ENCODE results near the gene SMC5. TPM values are rescaled to one million over a fixed set of nuclear protein-coding genes. Genes with fewer than 3 reads are reported as not detected.

Gene SMC5
- total RNA-seq, 1 donor from 2014 or later, result 11.0 TPM

DNA sequence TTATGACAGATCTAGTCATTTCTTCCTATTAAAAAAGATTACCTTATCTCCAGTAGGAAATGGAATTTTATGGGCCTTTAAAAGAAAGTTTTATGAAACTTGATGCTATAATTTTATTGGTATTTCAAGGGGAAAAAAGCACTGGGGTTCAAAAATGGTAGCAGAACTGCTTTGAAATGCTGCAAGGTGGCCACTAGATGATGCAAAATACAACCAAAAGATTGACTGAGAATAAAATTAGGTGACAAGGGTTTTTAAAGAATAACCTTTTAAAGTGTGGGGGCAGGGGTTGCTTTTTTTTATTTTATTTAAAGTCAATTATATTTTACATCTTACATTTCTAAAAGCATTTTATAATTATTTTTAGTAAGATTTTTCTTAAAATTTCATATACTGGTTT lies 94.0 kb downstream of the SMC5 start:
- TF ChIP-seq, protein P1, sequence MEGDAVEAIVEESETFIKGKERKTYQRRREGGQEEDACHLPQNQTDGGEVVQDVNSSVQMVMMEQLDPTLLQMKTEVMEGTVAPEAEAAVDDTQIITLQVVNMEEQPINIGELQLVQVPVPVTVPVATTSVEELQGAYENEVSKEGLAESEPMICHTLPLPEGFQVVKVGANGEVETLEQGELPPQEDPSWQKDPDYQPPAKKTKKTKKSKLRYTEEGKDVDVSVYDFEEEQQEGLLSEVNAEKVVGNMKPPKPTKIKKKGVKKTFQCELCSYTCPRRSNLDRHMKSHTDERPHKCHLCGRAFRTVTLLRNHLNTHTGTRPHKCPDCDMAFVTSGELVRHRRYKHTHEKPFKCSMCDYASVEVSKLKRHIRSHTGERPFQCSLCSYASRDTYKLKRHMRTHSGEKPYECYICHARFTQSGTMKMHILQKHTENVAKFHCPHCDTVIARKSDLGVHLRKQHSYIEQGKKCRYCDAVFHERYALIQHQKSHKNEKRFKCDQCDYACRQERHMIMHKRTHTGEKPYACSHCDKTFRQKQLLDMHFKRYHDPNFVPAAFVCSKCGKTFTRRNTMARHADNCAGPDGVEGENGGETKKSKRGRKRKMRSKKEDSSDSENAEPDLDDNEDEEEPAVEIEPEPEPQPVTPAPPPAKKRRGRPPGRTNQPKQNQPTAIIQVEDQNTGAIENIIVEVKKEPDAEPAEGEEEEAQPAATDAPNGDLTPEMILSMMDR (IDR thresholded peaks at IDR 0.05; ENCODE audit: borderline replicate concordance), result peak; percentile 84
- H3K9me3 ChIP-seq (replicated peaks), result no peaks in the 10 kb centered on the region
- peak overlapping the region; percentile 29 for H3K27ac ChIP-seq (replicated peaks)
- intact Hi-C loops (cut with micrococcal nuclease), result loop anchor here (5.0 to 10.0 kb wide), 3 partner anchors 52 to 249 kb away; no protein-coding TSS in a partner anchor
- H3K4me3 ChIP-seq, result no peak overlapping the region
- H3K4me1 ChIP-seq, result peaks cover 26% of the 10 kb centered on the region
- peaks cover 48% of the 10 kb centered on the region for H3K36me3 ChIP-seq
- DNase-seq, result no peak
- H3K27me3 ChIP-seq (ENCODE audit: low read depth), result no peaks in the 10 kb centered on the region

DNA sequence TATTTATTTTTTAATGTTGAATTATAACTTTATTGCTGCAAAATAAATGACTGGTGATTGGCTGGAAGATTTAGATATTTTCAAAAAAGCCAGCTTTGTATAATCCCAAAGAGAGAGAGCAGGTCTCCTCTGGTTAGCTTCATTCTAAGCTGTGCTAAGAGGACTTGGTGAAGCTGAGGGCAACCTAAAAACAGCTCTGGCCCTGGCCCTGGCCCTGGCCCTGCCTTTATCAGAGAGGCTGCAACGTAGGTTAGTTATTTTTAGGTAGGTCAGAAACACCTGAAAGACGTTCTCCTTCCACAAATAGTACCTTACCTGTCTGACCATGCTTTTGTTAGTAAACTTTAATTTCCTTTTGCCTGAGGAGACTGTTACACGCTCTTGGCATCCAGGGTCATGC lies 97.0 kb downstream of the SMC5 start:
- H3K27me3 ChIP-seq (ENCODE audit: low read depth), result no peaks in the 10 kb centered on the region
- peaks cover 25% of the 10 kb centered on the region for H3K36me3 ChIP-seq
- DNase-seq, result peak; percentile 29
- peak overlapping the region; percentile 51 for H3K27ac ChIP-seq (replicated peaks)
- H3K4me1 ChIP-seq, result peaks cover 26% of the 10 kb centered on the region
- no peak overlapping the region for H3K4me3 ChIP-seq
- no peaks in the 10 kb centered on the region for H3K9me3 ChIP-seq (replicated peaks)
- intact Hi-C loops (cut with micrococcal nuclease), result loop anchor here (10.0 kb wide), 2 partner anchors 49 to 129 kb away; no protein-coding TSS in a partner anchor
- TF ChIP-seq, protein P1 (IDR thresholded peaks at IDR 0.05; ENCODE audit: borderline replicate concordance), result no peak

DNA sequence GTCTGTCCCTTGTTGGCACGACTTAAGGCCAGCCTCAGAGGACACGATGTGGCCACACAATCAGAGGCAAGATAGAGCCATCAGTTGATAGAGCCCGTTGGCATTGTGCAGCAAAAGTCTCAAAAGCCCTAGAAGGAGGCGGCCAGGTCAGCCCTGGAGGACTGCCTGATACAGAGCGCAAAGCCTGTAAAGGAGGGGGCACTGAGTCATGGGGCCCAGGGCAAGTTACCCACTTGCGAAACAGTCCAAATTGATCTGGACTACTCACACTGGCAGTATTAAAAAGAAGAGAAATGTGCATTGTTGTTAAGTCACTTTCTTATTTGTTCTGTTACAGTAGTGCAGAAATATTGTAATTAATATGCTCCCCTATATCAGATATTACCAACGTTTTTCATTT lies 104.2 kb downstream of the SMC5 start:
- intact Hi-C loops (cut with micrococcal nuclease), result no loop called here
- H3K27me3 ChIP-seq (ENCODE audit: low read depth), result no peaks in the 10 kb centered on the region
- H3K27ac ChIP-seq (replicated peaks), result no peak overlapping the region
- TF ChIP-seq, protein P1 (IDR thresholded peaks at IDR 0.05; ENCODE audit: borderline replicate concordance), result no peak
- H3K9me3 ChIP-seq (replicated peaks), result no peaks in the 10 kb centered on the region
- no peak for DNase-seq
- H3K36me3 ChIP-seq, result peaks cover 6% of the 10 kb centered on the region
- no peak overlapping the region for H3K4me3 ChIP-seq
- H3K4me1 ChIP-seq, result no peaks in the 10 kb centered on the region

DNA sequence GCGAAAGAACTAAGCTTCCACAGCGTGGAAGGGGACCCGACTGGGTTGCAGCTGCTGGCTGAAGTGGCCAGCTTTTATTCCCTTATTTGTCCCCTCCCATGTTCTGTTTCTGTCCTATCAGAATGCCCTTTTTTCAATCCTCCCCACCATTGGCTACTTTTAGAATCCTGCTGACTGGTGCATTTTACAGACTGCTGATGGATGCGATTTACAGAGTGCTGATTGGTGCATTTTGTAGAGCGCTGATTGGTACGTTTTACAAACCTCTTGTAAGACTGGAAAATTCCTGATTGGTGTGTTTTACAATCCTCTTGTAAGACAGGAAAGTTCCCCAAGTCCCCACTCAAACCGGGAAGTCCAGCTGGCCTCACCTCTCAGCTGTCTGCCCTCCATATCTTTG lies 105.0 kb downstream of the SMC5 start:
- no peaks in the 10 kb centered on the region for H3K4me1 ChIP-seq
- H3K9me3 ChIP-seq (replicated peaks), result no peaks in the 10 kb centered on the region
- intact Hi-C loops (cut with micrococcal nuclease), result no loop called here
- no peak for DNase-seq
- H3K36me3 ChIP-seq, result no peaks in the 10 kb centered on the region
- no peak overlapping the region for H3K4me3 ChIP-seq
- no peak overlapping the region for H3K27ac ChIP-seq (replicated peaks)
- TF ChIP-seq, protein P1 (IDR thresholded peaks at IDR 0.05; ENCODE audit: borderline replicate concordance), result no peak
- no peaks in the 10 kb centered on the region for H3K27me3 ChIP-seq (ENCODE audit: low read depth)

DNA sequence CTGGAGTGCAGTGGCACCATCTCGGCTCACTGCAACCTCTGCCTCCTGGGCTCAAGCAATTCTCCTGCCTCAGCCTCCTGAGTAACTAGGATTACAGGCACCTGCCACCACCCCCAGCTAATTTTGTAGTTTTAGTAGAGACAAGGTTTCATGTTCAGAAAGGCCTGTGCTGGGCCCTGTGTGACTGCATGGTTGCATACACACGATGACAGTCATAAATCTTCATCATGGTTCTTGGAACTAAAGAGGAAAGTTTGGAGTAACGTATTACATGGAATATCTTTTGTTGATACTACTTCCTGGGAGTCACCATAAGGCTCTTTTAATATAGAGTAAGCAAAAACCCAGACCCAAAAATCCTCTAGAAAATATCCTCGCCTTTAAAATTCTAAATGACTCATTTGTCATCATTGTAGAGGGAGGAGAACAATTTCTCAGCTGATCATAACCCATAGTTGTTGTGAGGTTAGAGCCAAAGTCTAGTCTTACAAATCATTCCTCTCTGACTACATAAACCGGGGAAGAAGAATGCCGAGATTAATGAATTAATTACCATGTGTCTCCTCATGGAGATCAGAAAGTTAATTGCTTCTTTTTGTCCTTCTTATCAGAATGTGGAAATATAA lies 108.6 kb downstream of the SMC5 start:
- Histone ChIP-seq H3K36me3 (no peaks in the 10 kb centered on the region), H3K27me3 (ENCODE audit: low read depth) (no peaks in the 10 kb centered on the region), H3K4me3 (no peak overlapping the region), H3K9me3 (replicated peaks) (no peaks in the 10 kb centered on the region), H3K4me1 (no peaks in the 10 kb centered on the region), H3K27ac (replicated peaks) (no peak overlapping the region)
- intact Hi-C loops (cut with micrococcal nuclease), result no loop called here
- no peak for DNase-seq
- TF ChIP-seq, protein P1 (IDR thresholded peaks at IDR 0.05; ENCODE audit: borderline replicate concordance), result no peak

All from left ventricle myocardium inferior (tissue), 1 donor.